Duodenal mucosa (tissue), 2 donors: Measurements from ENCODE around the gene NEK6.

Experiments
- H3K27ac ChIP-seq: one replicate; pipeline ENCODE4 v1.7.0; 2013; ENCODE audit warnings: low read depth, low read length
- H3K27me3 ChIP-seq, 2 donors: one replicate each; pipeline ENCODE4 v1.7.0; 2013; ENCODE audit warnings: low read length in 2 of 2, control low read depth in 1 of 2; ENCODE audit not compliant: insufficient read depth in 2 of 2, control insufficient read depth in 1 of 2
- H3K36me3 ChIP-seq, 2 donors: one replicate each; pipeline ENCODE4 v1.7.0; 2013; ENCODE audit warnings: low read length in 2 of 2, control low read depth in 1 of 2; ENCODE audit not compliant: insufficient read depth in 2 of 2, control insufficient read depth in 1 of 2
- H3K4me1 ChIP-seq, 2 donors: one replicate each; pipeline ENCODE4 v1.7.0; 2013; ENCODE audit warnings: low read length in 2 of 2, control low read depth in 1 of 2; ENCODE audit not compliant: insufficient read depth in 2 of 2, control insufficient read depth in 1 of 2
- H3K4me3 ChIP-seq, 2 donors: one replicate each; pipeline ENCODE4 v1.7.0; 2013; ENCODE audit warnings: low read length in 2 of 2, low read depth in 1 of 2
- H3K9ac ChIP-seq, 2 donors: one replicate each; pipeline ENCODE4 v1.7.0; 2013; ENCODE audit warnings: low read length in 2 of 2, low read depth in 1 of 2
- H3K9me3 ChIP-seq, 2 donors: one replicate each; pipeline ENCODE4 v1.7.0; 2013; ENCODE audit warnings: low read length in 2 of 2, control low read depth in 1 of 2; ENCODE audit not compliant: control insufficient read depth in 1 of 2

NEK6 gene

DNA sequence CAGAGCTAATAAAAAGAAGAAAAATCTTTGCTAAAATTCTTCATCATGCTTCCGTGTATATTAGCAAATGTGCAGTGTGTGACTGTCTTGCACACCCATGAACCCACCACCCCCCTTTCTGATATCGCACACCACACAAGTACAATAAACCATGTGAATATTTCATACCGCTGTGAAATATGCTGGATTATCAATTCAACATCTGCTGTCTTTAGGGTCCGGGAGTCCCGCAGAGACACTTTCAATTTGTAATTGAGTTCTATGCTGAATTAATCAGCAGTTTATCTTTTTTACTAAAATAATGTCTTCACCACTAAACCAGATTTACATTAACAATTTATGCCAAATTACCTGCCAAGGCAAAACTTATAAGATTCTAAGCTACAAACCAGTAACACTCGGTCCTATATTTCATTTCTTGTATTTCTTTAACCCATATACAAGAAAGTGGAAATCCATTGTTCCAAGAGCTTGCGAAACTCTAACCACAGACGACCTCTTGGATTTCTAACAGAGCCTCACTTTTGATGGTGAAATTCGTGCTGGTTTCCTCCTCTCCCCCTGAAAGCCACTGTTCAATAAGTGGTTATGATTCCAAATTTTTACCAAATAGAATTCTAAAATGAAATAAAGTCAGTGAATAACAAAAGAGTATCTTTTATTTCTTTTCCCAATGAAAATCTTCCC is 113.3 kb downstream of the NEK6 start:
- Histone ChIP-seq H3K36me3 (peaks cover 0 to 3% of the 10 kb centered on the region in 2 donors), H3K4me1 (no peaks in the 10 kb centered on the region), H3K27me3 (no peaks in the 10 kb centered on the region), H3K9me3 (no peaks in the 10 kb centered on the region), H3K9ac (no peak overlapping the region), H3K4me3 (no peak overlapping the region), H3K27ac (no peak overlapping the region)

DNA sequence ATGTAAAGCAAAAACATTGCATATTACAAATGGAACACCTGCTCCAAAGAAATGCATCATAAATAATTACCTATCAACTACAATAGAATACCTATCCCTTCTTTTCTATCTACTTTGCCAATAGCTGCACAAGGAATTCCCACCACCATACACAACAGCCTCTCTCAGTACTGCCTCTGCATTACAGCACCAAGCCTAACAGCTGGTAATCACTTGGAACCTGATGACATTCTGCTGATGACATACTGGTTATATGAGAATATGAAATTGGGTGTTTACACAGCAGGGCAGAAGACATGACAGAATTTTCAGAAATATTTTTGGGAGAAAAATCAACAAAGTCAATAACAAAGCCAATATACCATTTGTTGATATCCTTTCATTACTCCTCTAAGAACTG is 114.3 kb downstream of the NEK6 start:
- Histone ChIP-seq H3K27me3 (no peaks in the 10 kb centered on the region), H3K9ac (no peak overlapping the region), H3K4me1 (no peaks in the 10 kb centered on the region)

DNA sequence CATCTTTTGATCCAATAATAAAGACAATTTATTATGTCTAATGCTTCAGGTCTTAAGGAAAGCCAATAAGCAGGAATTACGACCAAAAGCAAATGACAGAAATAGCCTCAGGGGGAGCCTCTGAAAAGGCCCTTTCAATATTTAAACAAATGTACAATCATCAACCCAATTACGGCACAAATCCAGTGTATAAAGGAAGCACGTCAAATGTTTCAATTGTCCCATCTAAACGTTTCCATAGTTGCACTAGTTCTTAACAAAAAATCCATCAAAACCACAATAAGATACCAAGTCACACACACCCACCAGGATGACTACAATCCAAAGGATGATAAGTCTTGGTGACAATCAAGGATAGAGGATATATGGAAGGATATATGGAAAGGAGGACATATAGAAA is 115.6 kb downstream of the NEK6 start:
- Histone ChIP-seq H3K36me3 (peaks cover 0 to 3% of the 10 kb centered on the region in 2 donors), H3K9ac (no peak overlapping the region), H3K27me3 (no peaks in the 10 kb centered on the region), H3K9me3 (no peaks in the 10 kb centered on the region), H3K27ac (no peak overlapping the region), H3K4me3 (no peak overlapping the region), H3K4me1 (no peaks in the 10 kb centered on the region)

More for the DNA sequence above, 114.3 kb downstream of the NEK6 start:
- H3K27ac ChIP-seq, result no peak overlapping the region
- H3K4me3 ChIP-seq, result no peak overlapping the region
- peaks cover 0 to 3% of the 10 kb centered on the region in 2 donors for H3K36me3 ChIP-seq
- H3K9me3 ChIP-seq, result no peaks in the 10 kb centered on the region

DNA sequence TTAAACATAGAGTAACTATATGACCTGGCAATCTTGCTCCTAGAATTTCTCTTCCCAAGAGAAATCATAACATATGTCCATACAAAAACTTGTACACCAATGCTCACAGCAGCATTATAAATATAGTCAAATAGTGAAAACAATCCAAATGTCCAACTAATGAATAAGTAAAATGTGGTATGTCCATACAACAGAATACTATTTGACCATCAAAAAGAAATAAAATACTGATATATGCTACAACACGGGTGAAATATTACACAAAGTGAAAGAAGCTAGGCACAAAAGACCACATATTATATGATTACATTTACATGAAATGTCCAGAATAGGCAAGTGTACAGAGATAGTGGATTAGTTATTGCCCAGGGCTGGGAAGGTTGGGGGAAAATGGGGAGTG is 116.1 kb downstream of the NEK6 start:
- Histone ChIP-seq H3K4me3 (no peak overlapping the region), H3K27ac (no peak overlapping the region), H3K4me1 (no peaks in the 10 kb centered on the region), H3K9ac (no peak overlapping the region), H3K36me3 (peaks cover 0 to 3% of the 10 kb centered on the region in 2 donors), H3K9me3 (no peaks in the 10 kb centered on the region), H3K27me3 (no peaks in the 10 kb centered on the region)

DNA sequence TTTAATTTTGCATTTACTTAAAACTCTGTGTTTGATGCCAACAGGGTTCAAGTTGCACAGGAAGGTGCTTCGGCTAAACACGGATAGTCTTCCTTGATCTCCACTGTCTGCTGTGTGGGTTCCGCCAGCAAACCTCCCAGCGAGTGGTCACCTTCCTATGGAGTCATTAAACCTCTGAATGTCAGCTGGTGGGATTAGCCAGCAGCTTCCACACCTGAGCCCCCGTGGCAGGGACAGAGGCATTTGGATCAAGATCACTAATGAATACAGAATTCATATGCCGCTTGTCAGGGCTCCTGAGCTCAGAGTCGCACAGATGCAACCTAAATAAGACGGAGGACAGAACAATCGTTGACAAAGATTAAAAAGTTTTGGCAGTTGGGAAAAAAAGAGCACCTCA is 118.0 kb downstream of the NEK6 start:
- H3K9ac ChIP-seq, result no peak overlapping the region
- no peaks in the 10 kb centered on the region for H3K9me3 ChIP-seq
- no peaks in the 10 kb centered on the region for H3K4me1 ChIP-seq
- H3K27ac ChIP-seq, result no peak overlapping the region
- H3K4me3 ChIP-seq, result no peak overlapping the region
- H3K36me3 ChIP-seq, result peaks cover 0 to 15% of the 10 kb centered on the region in 2 donors
- no peaks in the 10 kb centered on the region for H3K27me3 ChIP-seq

DNA sequence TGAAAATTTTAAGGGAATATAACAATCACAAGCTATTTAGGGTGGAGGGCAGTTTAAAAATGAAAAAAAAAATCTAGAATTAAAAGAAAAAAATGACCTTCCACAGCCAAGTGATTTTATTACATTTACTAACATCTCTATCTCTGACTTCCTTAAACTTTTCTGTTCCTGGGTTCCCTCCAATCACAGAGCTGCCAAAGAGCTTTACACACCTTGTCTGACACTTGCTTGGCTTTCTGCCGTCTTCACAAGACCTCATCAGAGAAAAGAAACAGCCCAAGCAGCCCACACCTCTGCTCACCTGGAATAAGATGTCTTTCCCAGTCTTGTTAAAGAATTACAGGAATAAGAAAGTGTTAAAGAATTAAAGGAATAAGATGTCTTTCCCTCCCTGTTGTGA is 118.6 kb downstream of the NEK6 start:
- Histone ChIP-seq H3K9ac (no peak overlapping the region), H3K27ac (no peak overlapping the region), H3K4me3 (no peak overlapping the region), H3K9me3 (no peaks in the 10 kb centered on the region), H3K4me1 (peaks cover 0 to 2% of the 10 kb centered on the region in 2 donors), H3K27me3 (no peaks in the 10 kb centered on the region), H3K36me3 (peaks cover 0 to 15% of the 10 kb centered on the region in 2 donors)

DNA sequence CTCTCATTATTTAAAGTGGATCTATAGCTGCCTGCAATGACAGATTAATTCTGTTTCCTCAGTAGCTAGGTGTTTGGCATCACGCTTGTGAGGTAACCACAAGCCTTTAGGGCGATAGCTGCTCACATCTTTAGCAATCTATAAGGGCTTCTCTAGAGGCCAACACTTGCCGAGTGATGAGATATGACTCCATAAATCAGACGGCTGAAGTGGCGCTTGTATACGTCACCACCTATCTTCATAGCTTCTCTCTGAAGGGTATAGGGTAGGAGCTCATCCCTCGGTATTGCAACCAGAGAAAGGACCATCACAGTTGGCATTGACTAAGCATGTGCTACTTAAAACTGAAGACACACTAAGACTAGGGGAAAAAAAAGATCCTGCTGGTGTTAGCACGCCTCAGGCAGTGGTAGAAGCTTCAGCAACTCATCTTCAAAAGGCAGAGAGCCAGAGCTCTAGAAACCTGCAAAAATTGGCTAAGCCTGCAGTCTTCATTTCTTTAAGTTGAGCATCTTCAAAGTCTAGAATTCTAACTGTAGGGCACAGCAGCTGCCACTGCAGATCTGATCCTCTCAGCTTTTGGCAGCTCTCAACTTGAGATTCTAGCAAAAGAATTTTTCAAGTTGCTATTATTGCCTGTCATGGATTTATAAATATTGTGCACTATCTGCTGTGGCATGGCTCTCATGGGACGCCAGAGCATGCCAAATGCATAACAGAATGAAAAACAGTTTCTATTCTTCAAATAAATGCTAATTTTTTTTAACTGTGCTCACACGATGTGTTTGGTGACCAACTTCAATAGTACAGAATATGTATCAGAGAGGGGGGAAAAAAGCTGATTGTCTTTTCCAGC is 120.0 kb downstream of the NEK6 start:
- H3K4me3 ChIP-seq, result no peak overlapping the region
- H3K4me1 ChIP-seq, result peaks cover 0 to 5% of the 10 kb centered on the region in 2 donors
- H3K9ac ChIP-seq, result no peak overlapping the region
- H3K36me3 ChIP-seq, result peaks cover 0 to 15% of the 10 kb centered on the region in 2 donors
- no peaks in the 10 kb centered on the region for H3K27me3 ChIP-seq
- no peaks in the 10 kb centered on the region for H3K9me3 ChIP-seq
- H3K27ac ChIP-seq, result no peak overlapping the region

DNA sequence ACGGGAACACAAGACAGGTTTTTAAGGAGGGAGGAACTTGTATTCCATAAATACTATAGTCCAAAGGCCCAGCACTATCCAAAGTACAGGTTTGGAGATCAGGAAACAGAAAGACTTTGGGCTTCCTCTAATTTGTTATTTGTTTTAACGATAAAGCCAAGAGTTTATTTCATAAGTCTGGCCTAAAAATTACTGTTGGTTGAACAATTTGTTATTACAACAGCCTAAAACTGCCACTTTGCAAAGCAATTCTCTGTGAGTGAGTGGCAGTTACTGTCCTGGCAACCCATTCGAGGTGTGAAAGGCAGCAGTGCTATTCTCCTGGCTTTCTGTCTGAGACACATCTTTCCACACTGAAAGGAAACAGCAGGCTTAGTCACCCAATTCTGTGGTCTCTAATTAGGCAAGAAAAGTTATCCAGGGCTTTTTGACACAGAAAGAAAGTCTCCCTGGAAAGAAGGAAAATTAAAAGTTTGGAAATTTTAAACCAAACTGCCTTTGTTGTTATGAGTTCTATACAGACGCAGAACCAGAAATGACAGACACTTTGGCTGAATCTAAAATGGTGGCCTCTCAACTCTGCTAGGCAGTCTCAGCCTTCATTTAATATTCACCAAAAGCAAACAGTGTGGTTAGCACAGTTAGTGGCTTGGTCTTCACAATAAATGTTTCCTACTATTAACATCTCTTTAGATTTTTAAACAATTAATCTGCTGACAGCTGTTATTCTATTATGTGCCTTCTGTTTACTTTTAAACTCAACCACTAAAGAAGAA is 123.6 kb downstream of the NEK6 start:
- Histone ChIP-seq H3K36me3 (peaks cover 0 to 26% of the 10 kb centered on the region in 2 donors), H3K27me3 (no peaks in the 10 kb centered on the region), H3K27ac (no peak overlapping the region), H3K4me1 (peaks cover 7 to 10% of the 10 kb centered on the region in 2 donors), H3K9ac (no peak overlapping the region), H3K4me3 (no peak overlapping the region), H3K9me3 (no peaks in the 10 kb centered on the region)

DNA sequence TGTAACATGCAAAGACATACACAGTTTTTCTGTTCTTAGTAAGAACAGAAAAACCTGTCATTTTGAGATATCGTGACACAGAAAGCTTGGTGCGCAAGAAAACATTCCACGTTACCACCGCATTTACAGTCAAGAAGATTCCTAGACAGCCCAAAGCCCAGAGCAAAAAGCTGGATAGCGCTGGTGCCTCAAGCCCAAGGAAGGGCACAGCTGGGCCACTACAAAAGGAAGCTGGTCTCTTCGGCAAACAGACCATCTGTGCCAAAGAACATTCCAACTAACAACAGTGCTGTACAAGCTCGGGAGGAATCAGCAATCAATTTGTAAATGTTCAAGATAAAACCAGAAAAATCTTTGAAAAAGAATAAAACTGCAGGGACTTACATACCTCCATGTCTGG is 126.5 kb downstream of the NEK6 start:
- Histone ChIP-seq H3K9ac (no peak overlapping the region), H3K36me3 (peaks cover 0 to 24% of the 10 kb centered on the region in 2 donors), H3K27ac (no peak overlapping the region), H3K27me3 (no peaks in the 10 kb centered on the region), H3K9me3 (no peaks in the 10 kb centered on the region), H3K4me1 (peaks cover 15 to 29% of the 10 kb centered on the region in 2 donors), H3K4me3 (no peak overlapping the region)

DNA sequence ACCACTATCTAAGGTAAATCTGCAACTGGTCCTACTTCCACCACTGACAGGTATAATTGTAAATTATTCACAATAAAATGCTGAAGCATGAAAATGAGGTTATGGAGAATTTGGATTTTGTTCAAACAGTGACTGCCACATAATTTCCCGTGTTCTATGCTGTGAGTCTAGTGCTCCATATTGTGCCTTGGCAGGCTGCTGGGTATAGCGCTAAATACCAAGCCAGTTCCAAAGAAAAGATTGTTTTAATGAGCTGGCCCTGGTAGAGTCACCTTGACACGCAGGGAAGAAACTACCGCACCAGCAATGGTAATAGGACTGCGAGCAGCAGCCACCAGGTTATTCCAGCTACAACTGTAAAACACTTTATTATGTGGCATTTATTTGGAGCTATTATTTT is 127.1 kb downstream of the NEK6 start:
- H3K27ac ChIP-seq, result no peak overlapping the region

More for the DNA sequence above, 127.1 kb downstream of the NEK6 start:
- no peak overlapping the region for H3K9ac ChIP-seq
- no peaks in the 10 kb centered on the region for H3K27me3 ChIP-seq
- H3K36me3 ChIP-seq, result peaks cover 0 to 18% of the 10 kb centered on the region in 2 donors
- peaks cover 18 to 36% of the 10 kb centered on the region in 2 donors for H3K4me1 ChIP-seq
- no peak overlapping the region for H3K4me3 ChIP-seq
- H3K9me3 ChIP-seq, result no peaks in the 10 kb centered on the region
